ENCODE data around the gene SLC25A39.
A peak's percentile ranks its signal among the peaks of the same experiment; 100 is the strongest.
"Not testable (repeated sequence)": the region's sequence is repeated elsewhere in the genome, so short reads cannot be mapped to it uniquely, and the experiment has no call there.

SLC25A39 gene

GRCh38 chr17:44333371-44333770, 8.7 kb upstream of the SLC25A39 start:
- no peak for DNase-seq

- peak; percentile 64 for DNase-seq
Measured at GRCh38 chr17:44331249-44331760, 6.7 kb upstream of the SLC25A39 start.

GRCh38 chr17:44330263-44330662, 5.6 kb upstream of the SLC25A39 start:
- DNase-seq = not testable (repeated sequence)

- DNase-seq = not testable (repeated sequence)
Measured at GRCh38 chr17:44329516-44329915, 4.9 kb upstream of the SLC25A39 start.

- no peak for DNase-seq
Measured at GRCh38 chr17:44327715-44328449, 3.3 kb upstream of the SLC25A39 start.

- DNase-seq = peak; percentile 86
Measured at GRCh38 chr17:44326861-44327444, 2.3 kb upstream of the SLC25A39 start.

- no peak for DNase-seq
Measured at GRCh38 chr17:44324092-44324570, 492 bp downstream of the SLC25A39 start.

- no peak for DNase-seq
Measured at GRCh38 chr17:44323359-44324091, 1.1 kb downstream of the SLC25A39 start.

- no peak for DNase-seq
Measured at GRCh38 chr17:44322236-44322895, 2.3 kb downstream of the SLC25A39 start.

GRCh38 chr17:44321246-44322120, 3.1 kb downstream of the SLC25A39 start:
- DNase-seq = no peak

GRCh38 chr17:44320066-44320465, 4.6 kb downstream of the SLC25A39 start:
- no peak for DNase-seq

GRCh38 chr17:44318077-44318892, 6.3 kb downstream of the SLC25A39 start:
- no peak for DNase-seq

GRCh38 chr17:44317545-44317944, 7.1 kb downstream of the SLC25A39 start:
- no peak for DNase-seq

- DNase-seq = no peak
Measured at GRCh38 chr17:44315760-44316731, 8.6 kb downstream of the SLC25A39 start.

- no peak for DNase-seq
Measured at GRCh38 chr17:44314869-44315661, 9.6 kb downstream of the SLC25A39 start.

- no peak for DNase-seq
Measured at GRCh38 chr17:44314524-44314868, 10.1 kb downstream of the SLC25A39 start.

- DNase-seq = no peak
Measured at GRCh38 chr17:44314031-44314430, 10.6 kb downstream of the SLC25A39 start.

GRCh38 chr17:44312396-44313104, 12.1 kb downstream of the SLC25A39 start:
- DNase-seq = no peak
